Mucosa of descending colon (tissue), 3 donors: ENCODE data around the gene SPTBN4. TPM values are rescaled to one million over a fixed set of nuclear protein-coding genes. Genes with fewer than 3 reads are reported as not detected.
"Not testable (repeated sequence)": the region's sequence is repeated elsewhere in the genome, so short reads cannot be mapped to it uniquely, and the experiment has no call there.

ENCODE experiments used
- ATAC-seq: fragments of 200-7000 bp; cut with Tn5 transposase; one replicate; pipeline ENCODE4 v1.9.1; 2020; ENCODE audit warnings: mild to moderate bottlenecking, moderate library complexity
- DNase-seq, 3 donors: peaks; one replicate each; pipeline ENCODE4 v3.0.0-alpha.2; 2020
- H3K36me3 ChIP-seq: fragments of 200-600 bp; one replicate; pipeline ENCODE4 v1.8.0; 2021; ENCODE audit warnings: low read depth, mild to moderate bottlenecking
- H3K4me1 ChIP-seq: fragments of 200-600 bp; one replicate; pipeline ENCODE4 v1.8.0; 2021; ENCODE audit warnings: low read depth, mild to moderate bottlenecking
- H3K4me3 ChIP-seq: fragments of 200-600 bp; one replicate; pipeline ENCODE4 v1.8.0; 2021; ENCODE audit warnings: mild to moderate bottlenecking
- H3K9me3 ChIP-seq: fragments of 200-600 bp; one replicate; pipeline ENCODE4 v1.8.0; 2021; ENCODE audit warnings: mild to moderate bottlenecking
- CTCF ChIP-seq: fragments of 200-600 bp; IDR thresholded peaks from one replicate; pipeline ENCODE4 v1.8.0; 2022; ENCODE audit warnings: antibody characterized with exemption, mild to moderate bottlenecking
- intact Hi-C, 2 donors: fragments of 100-400 bp; cut with DNase I in 1 of 2; cut with micrococcal nuclease in 1 of 2; formaldehyde crosslinking; loops; one replicate each; pipeline versions ENCODE4 v1.11.0 to v1.11.1; 2022; cut with DNase I, micrococcal nuclease
- total RNA-seq, 3 donors: library from RNA; stranded (reverse); fragmentation: NEBNext Ultra II Directional in 2 of 3; extraction: Animal tissue kit (Norgen Biotek cat#: 25700) in 2 of 3; gene quantifications; one replicate each; pipeline versions ENCODE4 v1.2.1 to v1.2.4, GENCODE V29; 2021 to 2023
- donor health status: DM: no; HTN: no; CAD: no; lungs with moderate emphysema.
- donor health status: DM: no; HTN: no; CAD: no.
- donor health status: DM: no; HTN: yes; CAD: no.

SPTBN4 gene
- total RNA-seq, 3 donors from 2014 or later: 0.29 to 4.1 (median 0.82) TPM

- DNase-seq (no peak), ATAC-seq (no peak)
- no peak for TF ChIP-seq CTCF
- Histone ChIP-seq H3K9me3 (no peaks in the 10 kb centered on the region), H3K4me3 (no peak overlapping the region), H3K4me1 (peaks cover 3% of the 10 kb centered on the region), H3K36me3 (no peaks in the 10 kb centered on the region)
- intact Hi-C loops: no loop called here
Observed at GRCh38 chr19:40458597-40458974, 8.2 kb upstream of the SPTBN4 start.

- intact Hi-C loops: no loop called here
- no peak for ATAC-seq
Observed at GRCh38 chr19:40460185-40460584, 6.6 kb upstream of the SPTBN4 start.

GRCh38 chr19:40461669-40462221 is 5.1 kb upstream of the SPTBN4 start:
- Histone ChIP-seq H3K4me1 (peaks cover 23% of the 10 kb centered on the region), H3K36me3 (peaks cover 4% of the 10 kb centered on the region), H3K4me3 (no peak overlapping the region), H3K9me3 (no peaks in the 10 kb centered on the region)
- intact Hi-C loops: no loop called here
- ATAC-seq: no peak
- peak in 2 of 3 donors; percentile 52 to 56 for DNase-seq
- no peak for TF ChIP-seq CTCF

More at GRCh38 chr19:40460185-40460584, 6.6 kb upstream of the SPTBN4 start:
- no peak overlapping the region for H3K4me3 ChIP-seq
- TF ChIP-seq CTCF: no peak
- H3K4me1 ChIP-seq: peaks cover 10% of the 10 kb centered on the region
- H3K9me3 ChIP-seq: no peaks in the 10 kb centered on the region
- no peak for DNase-seq
- H3K36me3 ChIP-seq: no peaks in the 10 kb centered on the region

GRCh38 chr19:40463587-40464037 is 3.2 kb upstream of the SPTBN4 start:
- H3K36me3 ChIP-seq, H3K4me3 ChIP-seq, H3K9me3 ChIP-seq, ATAC-seq, intact Hi-C loops, DNase-seq: not testable (repeated sequence)
- H3K4me1 ChIP-seq: peaks cover 27% of the 10 kb centered on the region

GRCh38 chr19:40464059-40465024 is 2.5 kb upstream of the SPTBN4 start:
- ATAC-seq: peak; percentile 55
- Histone ChIP-seq H3K36me3 (peaks cover 4% of the 10 kb centered on the region), H3K4me1 (peaks cover 27% of the 10 kb centered on the region), H3K9me3 (no peaks in the 10 kb centered on the region), H3K4me3 (peak overlapping the region; percentile 64)
- TF ChIP-seq CTCF: peak; percentile 90
- DNase-seq: peak; percentile 79 to 96 (median 91)
- intact Hi-C loops: no loop called here

GRCh38 chr19:40465025-40465556 is 1.7 kb upstream of the SPTBN4 start:
- Histone ChIP-seq H3K4me1 (peaks cover 27% of the 10 kb centered on the region), H3K4me3 (peak overlapping the region; percentile 64), H3K9me3 (no peaks in the 10 kb centered on the region), H3K36me3 (peaks cover 4% of the 10 kb centered on the region)
- intact Hi-C loops: no loop called here
- peak; percentile 30 for ATAC-seq
- no peak for TF ChIP-seq CTCF
- DNase-seq: no peak
